Right ventricle myocardium superior (tissue), 1 donor: ENCODE results near the gene KRTCAP2. TPM values are rescaled to one million over a fixed set of nuclear protein-coding genes. Genes with fewer than 3 reads are reported as not detected.
A peak's percentile ranks its signal among the peaks of the same experiment; 100 is the strongest.

Experiments
- ATAC-seq: fragments of 200-7000 bp; cut with Tn5 transposase; one replicate; pipeline ENCODE4 v1.9.1; 2020; ENCODE audit warnings: mild to moderate bottlenecking; ENCODE audit not compliant: poor library complexity
- DNase-seq: peaks from one replicate; pipeline ENCODE4 v3.0.0-alpha.2; 2020
- intact Hi-C: fragments of 100-400 bp; cut with DNase I; formaldehyde crosslinking; loops from one replicate; pipeline ENCODE4 v1.11.2; 2022
- total RNA-seq: library from RNA; stranded (reverse); fragmentation: NEBNext Ultra II Directional; extraction: Animal tissue kit (Norgen Biotek cat#: 25700); gene quantifications from one replicate; pipeline ENCODE4 v1.2.1, GENCODE V29; 2021
- donor health status: DM: no; HTN: yes; CAD: no; lungs with severe emphysema.

KRTCAP2 gene
- total RNA-seq, 1 donor from 2014 or later, result 121 TPM

GRCh38 chr1:155186794-155187455, 13.8 kb upstream of the KRTCAP2 start:
- DNase-seq, result peak; percentile 7
- no peak for ATAC-seq
- intact Hi-C loops, result no loop called here

GRCh38 chr1:155186067-155186793, 13.1 kb upstream of the KRTCAP2 start:
- DNase-seq (no peak), ATAC-seq (no peak)
- intact Hi-C loops, result no loop called here

- ATAC-seq (no peak), DNase-seq (peak; percentile 21)
These were observed 12.6 kb upstream of the KRTCAP2 start for GRCh38 chr1:155185783-155186066.

GRCh38 chr1:155184835-155185782, 12.0 kb upstream of the KRTCAP2 start:
- DNase-seq (peak; percentile 63), ATAC-seq (peak; percentile 82)
- intact Hi-C loops, result no loop called here

More at GRCh38 chr1:155185783-155186066, 12.6 kb upstream of the KRTCAP2 start:
- intact Hi-C loops, result no loop called here

- intact Hi-C loops, result no loop called here
- ATAC-seq, result no peak
- DNase-seq, result no peak
These were observed 11.3 kb upstream of the KRTCAP2 start for GRCh38 chr1:155184351-155184811.

GRCh38 chr1:155183775-155184221, 10.7 kb upstream of the KRTCAP2 start:
- ATAC-seq (no peak), DNase-seq (peak; percentile 39)
- intact Hi-C loops, result no loop called here

- ATAC-seq, result no peak
- intact Hi-C loops, result no loop called here
- DNase-seq, result no peak
These were observed 9.0 kb upstream of the KRTCAP2 start for GRCh38 chr1:155182052-155182550.

GRCh38 chr1:155181371-155182051, 8.4 kb upstream of the KRTCAP2 start:
- intact Hi-C loops, result no loop called here
- DNase-seq (peak; percentile 29), ATAC-seq (no peak)

GRCh38 chr1:155179112-155180031, 6.3 kb upstream of the KRTCAP2 start:
- intact Hi-C loops, result no loop called here
- no peak for ATAC-seq
- DNase-seq, result no peak

- intact Hi-C loops, result no loop called here
- DNase-seq, result no peak
- no peak for ATAC-seq
These were observed 5.5 kb upstream of the KRTCAP2 start for GRCh38 chr1:155178441-155179111.

GRCh38 chr1:155177918-155178281, 4.8 kb upstream of the KRTCAP2 start:
- DNase-seq, result no peak
- no peak for ATAC-seq
- intact Hi-C loops, result no loop called here

GRCh38 chr1:155177192-155177917, 4.3 kb upstream of the KRTCAP2 start:
- DNase-seq, result no peak
- intact Hi-C loops, result no loop called here

GRCh38 chr1:155176544-155177071, 3.5 kb upstream of the KRTCAP2 start:
- ATAC-seq (peak; percentile 58), DNase-seq (peak; percentile 89)
- intact Hi-C loops, result no loop called here

More at GRCh38 chr1:155177192-155177917, 4.3 kb upstream of the KRTCAP2 start:
- ATAC-seq, result no peak

- intact Hi-C loops, result no loop called here
- DNase-seq, result no peak
These were observed 2.8 kb upstream of the KRTCAP2 start for GRCh38 chr1:155175927-155176371.

GRCh38 chr1:155175281-155175926, 2.3 kb upstream of the KRTCAP2 start:
- DNase-seq (no peak), ATAC-seq (no peak)
- intact Hi-C loops, result no loop called here

More at GRCh38 chr1:155175927-155176371, 2.8 kb upstream of the KRTCAP2 start:
- ATAC-seq, result no peak
